Astrocyte (in vitro differentiated cells and primary cell): ENCODE measurements around the gene DNMBP. TPM values are rescaled to one million over a fixed set of nuclear protein-coding genes. Genes with fewer than 3 reads are reported as not detected.
"Not testable (repeated sequence)": the region's sequence is repeated elsewhere in the genome, so short reads cannot be mapped to it uniquely, and the experiment has no call there.

ENCODE experiments used
- DNase-seq: peaks from one replicate; pipeline ENCODE4 v3.0.0-alpha.2; 2010; ENCODE audit warnings: low read depth
- FAIRE-seq: peaks from 2 replicates; lab custom pipeline; 2011; peaks lifted over from hg19 to GRCh38; lab: Jason Lieb, UNC
- H2AFZ ChIP-seq: 2 replicates; pipeline ENCODE4 v1.6.0; 2012; ENCODE audit warnings: low read depth, low read length, inconsistent platforms
- H3K27ac ChIP-seq: 2 replicates; pipeline ENCODE4 v1.5.1; 2011; ENCODE audit warnings: low read depth, low read length, inconsistent platforms
- H3K27me3 ChIP-seq: 2 replicates; pipeline ENCODE4 v1.6.0; 2011; ENCODE audit warnings: low read length, inconsistent platforms; ENCODE audit not compliant: insufficient read depth
- H3K36me3 ChIP-seq: 2 replicates; pipeline ENCODE4 v1.5.1; 2011; ENCODE audit warnings: low read length, inconsistent platforms; ENCODE audit not compliant: insufficient read depth
- H3K4me1 ChIP-seq: 2 replicates; pipeline ENCODE4 v1.5.1; 2011; ENCODE audit warnings: low read length, inconsistent platforms; ENCODE audit not compliant: insufficient read depth
- H3K4me2 ChIP-seq: 2 replicates; pipeline ENCODE4 v1.6.0; 2012; ENCODE audit warnings: low read length, inconsistent platforms
- H3K4me3 ChIP-seq: 2 replicates; pipeline ENCODE4 v1.5.1; 2011; ENCODE audit warnings: low read depth, mild to moderate bottlenecking, low read length, inconsistent platforms; ENCODE audit not compliant: insufficient read depth
- H3K79me2 ChIP-seq: 2 replicates; pipeline ENCODE4 v1.6.0; 2012; ENCODE audit warnings: mild to moderate bottlenecking, low read length, inconsistent platforms; ENCODE audit not compliant: insufficient read depth
- H3K9ac ChIP-seq: 2 replicates; pipeline ENCODE4 v1.6.0; 2012; ENCODE audit warnings: mild to moderate bottlenecking, low read length, inconsistent platforms
- H3K9me3 ChIP-seq: 2 replicates; pipeline ENCODE4 v1.5.1; 2012; ENCODE audit warnings: low read depth, mild to moderate bottlenecking, low read length, inconsistent platforms; ENCODE audit not compliant: insufficient read depth
- H4K20me1 ChIP-seq: 2 replicates; pipeline ENCODE4 v1.6.0; 2012; ENCODE audit warnings: low read length, inconsistent platforms; ENCODE audit not compliant: insufficient read depth
- H3K27ac Mint-ChIP-seq: one replicate; pipeline ENCODE4 v1.8.0; 2021; ENCODE audit warnings: mild to moderate bottlenecking, mixed read lengths; ENCODE audit not compliant: unreplicated experiment
- H3K27me3 Mint-ChIP-seq: one replicate; pipeline ENCODE4 v1.8.0; 2021; ENCODE audit warnings: low read depth, mixed read lengths; ENCODE audit not compliant: unreplicated experiment
- H3K36me3 Mint-ChIP-seq: one replicate; pipeline ENCODE4 v1.8.0; 2021; ENCODE audit warnings: low read depth, mixed read lengths; ENCODE audit not compliant: unreplicated experiment
- H3K4me1 Mint-ChIP-seq: one replicate; pipeline ENCODE4 v1.8.0; 2021; ENCODE audit warnings: low read depth, mixed read lengths; ENCODE audit not compliant: unreplicated experiment
- H3K4me3 Mint-ChIP-seq: one replicate; pipeline ENCODE4 v1.8.0; 2021; ENCODE audit warnings: mild to moderate bottlenecking, moderate library complexity, mixed read lengths; ENCODE audit not compliant: unreplicated experiment
- H3K9me3 Mint-ChIP-seq: one replicate; pipeline ENCODE4 v1.8.0; 2021; ENCODE audit warnings: mild to moderate bottlenecking, mixed read lengths; ENCODE audit not compliant: unreplicated experiment
- CTCF ChIP-seq: IDR thresholded peaks from 2 replicates; pipeline ENCODE4 v1.5.1; 2011; ENCODE audit warnings: low read depth, mild to moderate bottlenecking, inconsistent platforms, low read length, moderate library complexity; ENCODE audit not compliant: insufficient read depth
- EZH2 ChIP-seq: IDR thresholded peaks from 2 replicates; pipeline ENCODE4 v1.6.1; 2012; ENCODE audit warnings: mild to moderate bottlenecking, low read length, inconsistent platforms; ENCODE audit not compliant: insufficient read depth
- total RNA-seq: library from RNA; stranded (reverse); gene quantifications from 2 replicates; pipeline ENCODE4 v1.2.1, GENCODE V29; 2021

Gene DNMBP
- total RNA-seq, 1 donor from 2014 or later = 24.8 TPM

GRCh38 chr10:99994801-99995200 lies 14.9 kb downstream of the DNMBP start:
- peaks cover 32% of the 10 kb centered on the region for H3K4me1 Mint-ChIP-seq
- no peak for DNase-seq
- H3K36me3 Mint-ChIP-seq = peaks cover 5% of the 10 kb centered on the region
- TF ChIP-seq CTCF = no peak
- no peak for TF ChIP-seq EZH2
- Histone ChIP-seq H3K79me2 (peaks cover 99% of the 10 kb centered on the region), H3K27ac (peak overlapping the region; percentile 70), H3K9me3 (no peaks in the 10 kb centered on the region), H3K27me3 (no peaks in the 10 kb centered on the region), H2AFZ (no peak overlapping the region), H3K4me2 (peak overlapping the region; percentile 54), H3K4me1 (peaks cover 30% of the 10 kb centered on the region), H3K4me3 (peak overlapping the region; percentile 14), H4K20me1 (peaks cover 53% of the 10 kb centered on the region), H3K36me3 (peaks cover 9% of the 10 kb centered on the region), H3K9ac (peak overlapping the region; percentile 20)
- no peak overlapping the region for H3K4me3 Mint-ChIP-seq
- no peaks in the 10 kb centered on the region for H3K9me3 Mint-ChIP-seq
- FAIRE-seq = no peak
- H3K27ac Mint-ChIP-seq = no peak overlapping the region
- H3K27me3 Mint-ChIP-seq = no peaks in the 10 kb centered on the region

GRCh38 chr10:99993701-99994689 lies 15.8 kb downstream of the DNMBP start:
- Mint-ChIP-seq H3K4me1 (peaks cover 24% of the 10 kb centered on the region), H3K4me3 (peak overlapping the region; percentile 4), H3K9me3 (no peaks in the 10 kb centered on the region), H3K27me3 (no peaks in the 10 kb centered on the region), H3K27ac (peak overlapping the region; percentile 34), H3K36me3 (peaks cover 5% of the 10 kb centered on the region)
- Histone ChIP-seq H3K4me3 (peak overlapping the region; percentile 14), H3K36me3 (peaks cover 4% of the 10 kb centered on the region), H3K4me1 (peaks cover 30% of the 10 kb centered on the region), H4K20me1 (peaks cover 54% of the 10 kb centered on the region), H2AFZ (no peak overlapping the region), H3K27ac (peak overlapping the region; percentile 70), H3K9ac (peak overlapping the region; percentile 20), H3K27me3 (no peaks in the 10 kb centered on the region), H3K79me2 (peaks cover 99% of the 10 kb centered on the region), H3K4me2 (peak overlapping the region; percentile 54), H3K9me3 (no peaks in the 10 kb centered on the region)
- TF ChIP-seq EZH2 (no peak), CTCF (no peak)
- DNase-seq (peak; percentile 96), FAIRE-seq (no peak)

DNA sequence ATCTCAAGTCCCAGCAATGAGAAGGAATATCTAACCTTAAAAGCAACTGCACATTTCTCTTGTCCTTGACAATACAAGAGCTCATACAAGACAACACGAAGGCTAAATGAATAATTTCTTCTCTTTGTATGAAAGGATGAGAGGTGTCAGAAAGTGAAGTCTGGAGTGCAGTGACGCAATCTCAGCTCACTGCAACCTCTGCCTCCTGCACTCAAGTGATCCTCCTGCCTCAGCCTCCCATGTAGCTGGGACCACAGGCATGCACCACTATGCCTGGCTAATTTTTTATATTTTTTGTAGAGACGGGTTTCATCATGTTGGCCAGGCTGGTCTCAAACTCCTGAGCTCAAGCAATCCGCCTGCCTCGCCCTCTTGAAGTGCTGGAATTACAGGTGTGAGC lies 24.1 kb downstream of the DNMBP start:
- Mint-ChIP-seq H3K27ac (peak overlapping the region; percentile 47), H3K4me1 (peaks cover 13% of the 10 kb centered on the region)
- DNase-seq, H3K4me3 Mint-ChIP-seq, H3K4me2 ChIP-seq, H3K36me3 Mint-ChIP-seq, FAIRE-seq, H2AFZ ChIP-seq, H3K9ac ChIP-seq, H3K9me3 Mint-ChIP-seq, H3K27me3 Mint-ChIP-seq, H3K4me3 ChIP-seq, H3K27me3 ChIP-seq, H3K9me3 ChIP-seq, H3K36me3 ChIP-seq, H3K27ac ChIP-seq: not testable (repeated sequence)
- peaks cover 46% of the 10 kb centered on the region for H4K20me1 ChIP-seq
- peaks cover 19% of the 10 kb centered on the region for H3K4me1 ChIP-seq
- peaks cover 99% of the 10 kb centered on the region for H3K79me2 ChIP-seq
